IMR-90 (cell line): ENCODE measurements around the gene HOXA5. TPM values are rescaled to one million over a fixed set of nuclear protein-coding genes. Genes with fewer than 3 reads are reported as not detected.

Source experiments
- ATAC-seq: fragments of 200-7000 bp; cut with Tn5 transposase; 2 replicates; pipeline ENCODE4 v1.9.1; 2020; ENCODE audit warnings: low read depth, mild to moderate bottlenecking, moderate library complexity
- BruUV-seq: library from RNA; stranded (reverse); fragments of 400-500 nt; replicated peaks from 2 replicates; lab custom pipeline; 2021; lab: Mats Ljungman, UMichigan
- CTCF ChIA-PET: fragments of 300-600 bp; formaldehyde crosslinking; extraction: SDS; loops from one replicate; lab custom pipeline; 2021; ENCODE audit warnings: antibody characterized with exemption; lab: Yijun Ruan, JAX
- POLR2A ChIA-PET: fragments of 300-600 bp; sonication (Branson Sonifier 250); formaldehyde crosslinking; loops from one replicate; lab custom pipeline; 2022; ENCODE audit warnings: antibody characterized with exemption; ENCODE audit not compliant: unreplicated experiment; lab: Charles Lee
- DNase-seq: peaks from one replicate; pipeline ENCODE4 v3.0.0; 2013
- H2AFZ ChIP-seq: replicated peaks from 2 replicates; pipeline ENCODE3; 2013; ENCODE audit warnings: low read length, mild to moderate bottlenecking; ENCODE audit not compliant: poor library complexity
- H2AK5ac ChIP-seq: 2 replicates; pipeline ENCODE4 v1.6.1; 2013; ENCODE audit warnings: low read depth, low read length, inconsistent platforms
- H2AK9ac ChIP-seq: replicated peaks from 2 replicates; pipeline ENCODE3; 2013; ENCODE audit warnings: mild to moderate bottlenecking, low read depth, low read length, moderate library complexity; ENCODE audit not compliant: poor library complexity
- H2BK120ac ChIP-seq: 2 replicates; pipeline ENCODE4 v1.6.1; 2013; ENCODE audit warnings: low read depth, low read length, inconsistent platforms
- H2BK15ac ChIP-seq: 3 replicates; pipeline ENCODE4 v1.6.1; 2013; ENCODE audit warnings: low read depth, low read length, inconsistent platforms
- H2BK20ac ChIP-seq: 2 replicates; pipeline ENCODE4 v1.6.1; 2013; ENCODE audit warnings: low read depth, mild to moderate bottlenecking, inconsistent platforms, low read length, moderate library complexity
- H2BK5ac ChIP-seq: 2 replicates; pipeline ENCODE4 v1.6.1; 2013; ENCODE audit warnings: mild to moderate bottlenecking, low read depth, low read length, inconsistent platforms; ENCODE audit not compliant: poor library complexity, severe bottlenecking
- H3K14ac ChIP-seq: replicated peaks from 2 replicates; pipeline ENCODE4 v1.6.1; 2013; ENCODE audit warnings: low read depth, low read length, inconsistent platforms
- H3K18ac ChIP-seq: 2 replicates; pipeline ENCODE4 v1.6.1; 2013; ENCODE audit warnings: low read depth, low read length, control low read depth
- H3K23ac ChIP-seq: 2 replicates; pipeline ENCODE4 v1.6.1; 2013; ENCODE audit warnings: low read depth, low read length, inconsistent platforms
- H3K27ac ChIP-seq: 2 replicates; pipeline ENCODE4 v1.5.1; 2013; ENCODE audit warnings: mild to moderate bottlenecking, control low read depth, low read length; ENCODE audit not compliant: insufficient read depth
- H3K27me3 ChIP-seq: 2 replicates; pipeline ENCODE4 v1.6.1; 2013; ENCODE audit warnings: low read length; ENCODE audit not compliant: control insufficient read depth, insufficient read depth
- H3K36me3 ChIP-seq: 2 replicates; pipeline ENCODE4 v1.6.1; 2013; ENCODE audit warnings: low read length, mixed read lengths; ENCODE audit not compliant: control insufficient read depth, insufficient read depth
- H3K4ac ChIP-seq: 2 replicates; pipeline ENCODE4 v1.6.1; 2013; ENCODE audit warnings: low read depth, low read length, inconsistent platforms
- H3K4me1 ChIP-seq: 2 replicates; pipeline ENCODE4 v1.6.1; 2013; ENCODE audit warnings: low read length, mixed read lengths; ENCODE audit not compliant: control insufficient read depth, insufficient read depth
- H3K4me2 ChIP-seq: 2 replicates; pipeline ENCODE4 v1.6.1; 2013; ENCODE audit warnings: low read depth, mild to moderate bottlenecking, control low read depth, low read length, moderate library complexity
- H3K4me3 ChIP-seq: 2 replicates; pipeline ENCODE4 v1.5.1; 2013; ENCODE audit warnings: low read depth, mild to moderate bottlenecking, control low read depth, low read length, moderate library complexity; ENCODE audit not compliant: insufficient read depth
- H3K56ac ChIP-seq: 2 replicates; pipeline ENCODE4 v1.6.1; 2013; ENCODE audit warnings: low read length, inconsistent platforms; ENCODE audit not compliant: insufficient read depth; ENCODE audit errors: extremely low read depth
- H3K79me1 ChIP-seq, 2 experiments: 2 replicates each; pipeline ENCODE4 v1.6.1; 2013; ENCODE audit warnings: low read length in 2 of 2, inconsistent platforms in 1 of 2, low read depth in 1 of 2
- H3K9ac ChIP-seq: 2 replicates; pipeline ENCODE4 v1.6.1; 2013; ENCODE audit warnings: low read depth, low read length, control low read depth
- H3K9me1 ChIP-seq: 2 replicates; pipeline ENCODE4 v1.6.1; 2013; ENCODE audit warnings: low read length, inconsistent platforms; ENCODE audit not compliant: insufficient read depth
- H3K9me3 ChIP-seq: 2 replicates; pipeline ENCODE4 v1.6.1; 2013; ENCODE audit warnings: low read length; ENCODE audit not compliant: control insufficient read depth, insufficient read depth
- H4K20me1 ChIP-seq: 2 replicates; pipeline ENCODE4 v1.6.1; 2013; ENCODE audit warnings: low read length, inconsistent platforms; ENCODE audit not compliant: insufficient read depth
- H4K5ac ChIP-seq: 2 replicates; pipeline ENCODE4 v1.6.1; 2013; ENCODE audit warnings: mild to moderate bottlenecking, low read depth, low read length, control low read depth
- H4K8ac ChIP-seq, 2 experiments: 2 replicates each; pipeline ENCODE4 v1.6.1; 2013; ENCODE audit warnings: low read depth in 2 of 2, low read length in 2 of 2, control low read depth in 1 of 2, inconsistent platforms in 1 of 2
- H4K91ac ChIP-seq: 2 replicates; pipeline ENCODE4 v1.6.1; 2013; ENCODE audit warnings: low read depth, low read length, inconsistent platforms; ENCODE audit not compliant: insufficient read depth
- MAFK ChIP-seq: IDR thresholded peaks from 2 replicates; pipeline ENCODE4 v1.6.1; 2012; ENCODE audit warnings: low read depth, low read length, improper control_type of control experiment
- RCOR1 ChIP-seq: IDR thresholded peaks from 2 replicates; pipeline ENCODE4 v1.6.1; 2012; ENCODE audit warnings: mild to moderate bottlenecking, low read length, improper control_type of control experiment; ENCODE audit not compliant: insufficient replicate concordance
- WGBS, 2 experiments: methylation state at CpG; one replicate each; pipeline versions ENCODE4 v1.1.5 to v1.1.7; 2013; ENCODE audit warnings: missing lambda C conversion rate in 2 of 2; ENCODE audit not compliant: insufficient read length in 1 of 2; ENCODE audit errors: extremely low coverage in 2 of 2; 5-methylcytosine and 5-hydroxymethylcytosine counted together
- dilution Hi-C: fragments of 300-500 bp; cut with HindIII; formaldehyde crosslinking; loops from one replicate; pipeline ENCODE4 v1.14.3; 2018; ENCODE audit warnings: low sequenced_read_pairs; ENCODE audit not compliant: unreplicated experiment
- in situ Hi-C: fragments of 300-500 bp; cut with MboI; formaldehyde crosslinking; loops from 3 replicates; pipeline ENCODE4 v1.14.3; 2019; ENCODE audit warnings: low sequenced_read_pairs, inconsistent platforms, mixed read lengths
- intact Hi-C: fragments of 100-400 bp; cut with micrococcal nuclease; formaldehyde crosslinking; loops from 2 replicates; pipeline ENCODE4 v1.10.0; 2022
- polyA plus RNA-seq, 3 experiments: library from polyadenylated mRNA; depleted of rRNA; stranded (reverse); fragments of >200 nt; gene quantifications; 2 replicates each; pipeline ENCODE4 v1.2.3, GENCODE V29; 2012; ENCODE audit warnings: low replicate concordance in 1 of 3
- total RNA-seq: library from RNA; depleted of rRNA; stranded (reverse); fragments of >200 nt; gene quantifications from 2 replicates; pipeline ENCODE4 v1.2.3, GENCODE V29; 2012

Gene HOXA5
- total and polyA plus RNA-seq, 2 of the 4 experiments (the other 2 are of a cell fraction) = 19.9 to 29.4 TPM

GRCh38 chr7:27146491-27147198 lies 3.2 kb upstream of the HOXA5 start:
- Histone ChIP-seq H2BK120ac (peak overlapping the region; percentile 23), H3K79me1 (peaks cover 9 to 27% of the 10 kb centered on the region in 2 experiments; a peak in 3 of 4 replicates), H4K5ac (peak overlapping the region; percentile 78), H2AFZ (peak overlapping the region; percentile 90), H4K91ac (peak overlapping the region; percentile 84), H4K8ac (peak overlapping the region; percentile 70 to 84), H3K27me3 (no peaks in the 10 kb centered on the region), H3K36me3 (peaks cover 2% of the 10 kb centered on the region), H3K4me3 (no peak overlapping the region; the same call in 1 of the 2 replicates), H3K56ac (no peak overlapping the region), H3K23ac (peak overlapping the region; percentile 47; the same call in 1 of the 2 replicates), H3K4me1 (peaks cover 13% of the 10 kb centered on the region), H2BK15ac (peak overlapping the region; percentile 23; the same call in 2 of the 3 replicates), H3K9me3 (no peaks in the 10 kb centered on the region), H3K4me2 (peak overlapping the region; percentile 84), H2BK5ac (peak overlapping the region; percentile 57), H3K18ac (peak overlapping the region; percentile 55; the same call in 1 of the 2 replicates), H2AK5ac (peak overlapping the region; percentile 79), H2AK9ac (peak overlapping the region; percentile 2), H4K20me1 (no peaks in the 10 kb centered on the region), H3K9ac (peak overlapping the region; percentile 75), H3K9me1 (no peaks in the 10 kb centered on the region), H3K14ac (peak overlapping the region; percentile 12; the same call in 1 of the 2 replicates), H3K27ac (peak overlapping the region; percentile 89), H2BK20ac (no peak overlapping the region), H3K4ac (peak overlapping the region; percentile 84)
- in situ Hi-C loops = loop anchor here (10.0 kb wide), 1 partner anchor 952 kb away; no protein-coding TSS in a partner anchor
- ChIA-PET CTCF (interaction anchor here (1.0 kb wide), 1 partner anchor 14 kb away, joined by 4 read pairs; no protein-coding TSS in a partner anchor), POLR2A (no interaction called here)
- intact Hi-C loops = loop anchor here (5.0 kb wide), 1 partner anchor 1054 kb away; no protein-coding TSS in a partner anchor
- BruUV-seq = no TSS peak
- dilution Hi-C loops = no loop called here
- no peak for ATAC-seq
- 17% methylated on average over 2 of the region's 5 CpGs; no CpG with 5 or more reads in 1 of the 2 experiments for WGBS, 2 experiments
- TF ChIP-seq MAFK = no peak
- no peak for TF ChIP-seq RCOR1
- no peak for DNase-seq
